HG02759 (cell line): ENCODE data around the gene DPH7.
"Not testable (repeated sequence)": the region's sequence is repeated elsewhere in the genome, so short reads cannot be mapped to it uniquely, and the experiment has no call there.

Experiments
- ATAC-seq: cut with Tn5 transposase; IDR thresholded peaks from one replicate; pipeline ENCODE4 v1.9.1; 2021; ENCODE audit warnings: mild to moderate bottlenecking, moderate library complexity; ENCODE audit not compliant: unreplicated experiment

Gene DPH7

DNA sequence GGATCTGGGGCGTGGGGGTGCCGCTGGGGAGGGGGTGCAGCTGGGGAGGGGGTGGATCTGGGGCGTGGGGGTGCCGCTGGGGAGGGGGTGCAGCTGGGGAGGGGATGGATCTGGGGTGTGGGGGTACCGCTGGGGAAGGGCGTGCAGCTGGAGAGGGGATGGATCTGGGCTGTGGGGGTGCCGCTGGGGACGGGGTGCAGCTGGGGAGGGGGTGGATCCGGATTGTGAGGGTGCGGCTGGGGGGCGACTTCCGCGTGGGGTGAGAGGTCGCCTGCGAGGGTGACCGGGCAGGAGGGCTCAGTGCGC lies 27.8 kb downstream of the DPH7 start:
- ATAC-seq = not testable (repeated sequence)

DNA sequence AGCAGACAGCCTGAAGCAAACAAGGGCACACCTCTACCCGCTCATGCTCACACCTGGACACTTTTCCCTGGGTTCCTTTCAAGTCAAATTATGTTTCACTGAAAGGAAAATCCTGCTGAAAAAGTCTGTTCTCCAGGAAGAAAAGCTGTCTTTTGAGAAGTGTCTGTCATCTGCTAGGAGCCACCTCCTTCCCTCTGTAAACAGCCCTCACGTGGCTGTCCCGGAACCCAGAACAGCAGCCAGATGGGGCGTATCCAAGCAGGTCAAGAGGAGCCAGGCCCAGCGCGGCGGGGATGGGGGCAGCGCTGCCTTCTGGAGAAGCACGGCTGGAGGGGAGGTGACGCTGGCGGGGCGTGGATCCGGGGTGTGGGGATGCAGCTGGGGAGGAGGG lies 28.5 kb downstream of the DPH7 start, which contains the start of gene PNPLA7:
Gene PNPLA7, minus strand, starts transcription at position 172 of the 391 bp plus-strand sequence. CDS start 205 bp downstream, outside the sequence.
- ATAC-seq = no peak

DNA sequence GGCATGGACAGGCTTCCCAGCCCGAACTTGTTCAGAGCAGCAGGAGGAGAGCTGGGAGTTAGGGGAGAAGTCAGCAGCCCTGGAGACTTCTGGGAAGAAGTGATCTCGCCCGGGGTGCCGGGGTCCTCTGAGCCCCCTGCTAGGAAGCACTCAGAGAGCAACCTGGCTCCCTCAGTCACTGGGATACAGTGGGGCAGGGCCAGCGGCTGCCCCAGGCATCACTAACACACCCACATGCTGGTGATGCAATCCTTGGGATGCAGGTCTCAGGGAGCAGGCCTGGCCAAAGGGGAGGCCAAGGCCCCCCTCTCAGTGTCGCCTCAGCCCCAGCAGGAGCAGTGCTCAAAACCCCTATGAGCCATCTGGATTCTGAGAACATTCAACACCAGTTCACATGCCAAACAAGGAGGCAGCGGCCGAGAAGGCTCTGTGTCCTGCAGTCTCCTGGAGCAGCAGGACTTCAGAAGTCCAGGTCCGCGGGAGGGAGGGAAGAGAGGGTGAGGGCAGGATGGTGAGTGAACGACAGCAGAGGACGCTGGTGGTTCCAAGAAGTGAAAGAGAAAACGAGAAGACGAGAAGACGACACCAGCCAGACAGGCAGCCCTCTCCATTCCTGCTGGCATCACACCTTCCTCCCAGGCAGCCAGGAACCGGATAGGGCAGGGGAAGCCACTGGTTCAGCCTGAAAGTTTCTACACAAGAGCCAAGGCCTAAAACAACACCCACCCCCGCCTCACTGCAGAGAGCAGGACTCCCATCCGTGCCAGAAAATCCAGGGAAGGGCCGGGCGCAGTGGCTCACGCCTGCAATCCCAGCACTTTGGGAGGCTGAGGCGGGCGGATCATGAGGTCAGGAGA lies 30.8 kb downstream of the DPH7 start:
- no peak for ATAC-seq

DNA sequence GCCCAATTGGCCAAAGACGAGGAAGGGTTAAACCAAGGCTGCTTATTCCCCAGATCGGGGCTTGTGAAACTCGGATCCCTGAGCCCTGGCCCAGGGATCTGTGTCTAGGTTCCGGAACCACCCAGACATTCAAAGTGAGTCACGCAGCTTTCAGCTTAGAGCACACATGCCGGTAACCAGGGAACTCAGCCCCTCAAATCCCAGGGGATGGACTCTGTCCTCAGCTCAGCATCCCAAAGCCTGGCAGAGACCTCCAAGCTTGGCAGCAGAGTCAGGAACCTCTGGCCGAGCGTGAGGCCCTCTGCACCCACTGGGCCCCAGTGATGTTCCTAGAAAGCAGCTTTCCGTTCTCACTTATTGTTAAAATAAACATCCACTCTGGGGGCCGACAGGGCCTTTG lies 33.6 kb downstream of the DPH7 start:
- ATAC-seq = no peak

DNA sequence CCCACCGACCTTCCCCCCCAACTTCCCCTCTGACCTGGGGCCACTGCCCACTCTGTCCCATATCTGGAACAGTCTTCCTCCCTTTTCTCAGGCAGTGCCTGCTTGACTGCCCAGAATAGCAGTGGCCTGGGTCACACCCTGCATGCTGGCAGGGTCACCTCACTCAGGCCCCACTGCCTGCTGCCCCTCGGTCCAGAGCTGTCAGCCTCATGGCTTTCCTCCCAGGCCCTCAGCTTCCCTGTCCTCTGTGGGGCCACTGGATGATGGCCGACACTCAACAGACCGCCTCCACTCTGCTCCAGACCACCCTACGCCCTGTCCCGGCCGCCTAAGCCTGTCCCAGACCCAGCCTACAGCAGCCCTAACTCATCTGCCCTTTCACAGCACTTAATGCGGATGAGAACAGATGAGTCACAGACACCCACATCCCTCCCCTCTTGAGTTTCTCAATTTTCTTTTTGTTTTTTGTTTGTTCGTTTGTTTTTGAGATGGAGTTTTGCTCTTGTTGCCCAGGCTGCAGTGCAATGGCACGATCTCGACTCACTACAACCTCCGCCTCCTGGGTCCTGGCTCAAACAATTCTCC lies 34.5 kb downstream of the DPH7 start:
- no peak for ATAC-seq

DNA sequence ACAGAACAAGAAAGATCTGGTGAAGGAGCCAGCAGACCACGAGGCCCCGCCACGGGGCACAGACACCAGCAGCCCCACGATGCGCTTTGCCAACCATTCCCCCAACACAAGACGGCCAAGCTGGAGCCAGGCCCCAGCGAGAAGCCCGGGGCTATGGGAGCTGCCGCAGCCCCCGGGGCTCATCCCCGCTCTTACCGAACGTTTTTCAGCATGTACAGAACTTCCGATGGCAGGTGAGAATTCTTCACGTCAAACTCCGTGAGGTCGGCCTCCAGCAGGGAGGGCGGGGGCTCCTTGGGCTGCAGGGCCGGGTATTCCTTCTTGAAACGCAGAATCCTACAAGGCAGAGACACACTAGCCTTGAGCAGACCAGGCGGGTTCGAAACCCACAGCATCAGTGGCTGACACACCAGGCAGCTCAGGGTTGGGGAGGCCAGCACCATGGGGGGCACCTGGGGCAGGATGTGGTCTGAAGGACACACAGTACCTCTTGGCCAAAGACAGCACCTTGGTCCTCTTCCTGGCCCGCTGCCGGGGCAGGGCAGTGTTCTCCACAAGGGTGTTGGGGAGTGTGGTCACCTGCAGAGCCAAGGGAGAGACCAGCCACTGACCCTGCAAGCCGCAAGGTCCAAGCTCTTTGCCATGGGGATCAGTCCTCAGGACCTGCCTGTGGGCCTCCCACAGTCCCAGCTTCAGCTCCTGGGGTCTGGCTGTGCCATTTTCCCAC lies 35.3 kb downstream of the DPH7 start:
- ATAC-seq = no peak

DNA sequence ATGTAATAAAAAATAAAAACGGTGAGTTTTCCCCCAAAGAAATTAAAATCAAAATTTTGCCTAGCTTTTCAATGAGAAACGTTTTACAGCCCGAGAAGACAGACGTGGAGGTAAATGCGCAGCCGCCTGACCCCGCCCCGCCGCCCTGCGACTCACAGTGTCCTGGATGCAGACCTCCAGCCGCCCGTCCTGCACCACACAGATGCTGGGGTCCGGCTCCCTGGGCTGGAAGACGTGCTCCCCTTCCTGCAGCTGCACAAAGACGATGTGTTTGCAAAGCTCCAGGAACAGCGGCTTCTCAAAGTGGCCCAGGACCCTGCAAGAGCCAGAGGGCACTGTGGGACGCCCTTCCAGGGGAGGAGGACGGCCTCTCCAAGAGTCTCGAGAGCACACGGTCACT lies 36.2 kb downstream of the DPH7 start:
- ATAC-seq = no peak

DNA sequence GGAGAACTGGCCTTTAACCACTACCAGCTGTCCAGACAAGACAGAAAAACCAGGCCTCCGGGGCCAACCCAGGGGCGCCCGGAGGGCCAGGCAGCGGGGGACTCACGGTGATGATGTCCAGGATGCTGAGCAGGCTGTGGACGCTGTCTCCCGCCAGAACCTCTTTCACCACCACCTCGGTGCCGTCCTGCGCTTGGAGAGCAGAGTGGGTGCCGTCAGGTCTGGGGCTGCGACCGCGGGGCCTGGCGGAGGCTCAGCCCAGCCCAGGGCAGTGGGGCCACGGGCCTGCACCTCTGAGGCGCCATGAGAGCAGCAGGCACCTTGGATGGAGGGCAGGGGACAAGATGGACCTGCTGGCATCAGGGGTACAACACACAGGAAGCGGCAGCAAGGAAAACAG lies 38.2 kb downstream of the DPH7 start:
- no peak for ATAC-seq

DNA sequence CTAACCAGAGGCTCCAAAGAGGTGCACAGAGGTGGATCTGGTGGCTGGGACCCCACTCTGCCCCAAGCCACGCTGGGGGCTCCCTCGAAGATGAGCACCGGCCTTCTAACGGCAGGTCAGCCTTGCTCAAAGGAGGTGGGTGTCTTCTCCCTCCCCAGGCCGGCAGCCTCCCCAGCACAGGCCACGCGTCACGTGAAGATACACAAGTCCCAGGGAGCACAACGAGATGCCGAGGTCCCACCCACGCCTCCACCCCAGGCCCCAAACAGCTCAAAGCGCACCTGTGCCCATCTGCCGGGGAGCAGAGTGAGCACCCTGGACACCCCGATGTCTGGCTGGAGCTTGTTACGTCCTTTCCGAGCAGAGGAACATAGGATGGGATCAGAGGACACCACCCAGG lies 40.7 kb downstream of the DPH7 start:
- no peak for ATAC-seq

DNA sequence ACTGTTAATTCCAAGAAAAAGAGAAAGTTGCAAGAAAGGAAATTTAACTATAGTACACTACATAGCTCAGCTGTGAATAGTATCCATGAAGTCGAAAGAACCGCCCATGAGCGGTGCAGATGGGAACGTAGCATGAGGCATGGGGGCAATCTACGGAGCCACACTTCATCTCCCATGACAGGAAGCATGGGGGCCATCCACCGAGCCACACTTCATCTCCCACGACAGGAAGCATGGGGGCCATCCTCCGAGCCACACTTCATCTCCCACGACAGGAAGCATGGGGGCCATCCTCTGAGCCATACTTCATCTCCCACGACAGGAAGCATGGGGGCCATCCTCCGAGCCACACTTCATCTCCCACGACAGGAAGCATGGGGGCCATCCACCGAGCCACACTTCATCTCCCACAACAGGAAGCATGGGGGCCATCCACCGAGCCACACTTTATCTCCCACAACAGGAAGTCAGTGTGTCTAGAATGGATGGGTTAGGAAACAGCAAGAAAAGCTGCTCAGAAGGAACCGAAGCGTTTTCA lies 42.1 kb downstream of the DPH7 start:
- ATAC-seq = not testable (repeated sequence)

DNA sequence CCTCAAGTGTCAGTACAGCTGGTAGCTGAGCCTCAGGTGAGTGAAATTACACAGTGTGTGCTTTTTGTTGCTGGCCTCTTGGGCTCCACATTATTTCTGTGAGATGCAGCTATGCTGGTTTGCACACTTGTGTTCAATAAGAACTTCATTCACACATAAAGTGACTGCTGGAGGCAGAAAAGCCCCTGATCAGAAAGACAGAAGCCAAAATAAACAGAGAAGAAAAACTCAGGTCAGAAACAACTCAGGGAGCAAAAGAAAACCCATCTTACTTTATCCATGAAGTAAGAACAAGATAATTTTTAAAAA lies 43.7 kb downstream of the DPH7 start:
- ATAC-seq = no peak

DNA sequence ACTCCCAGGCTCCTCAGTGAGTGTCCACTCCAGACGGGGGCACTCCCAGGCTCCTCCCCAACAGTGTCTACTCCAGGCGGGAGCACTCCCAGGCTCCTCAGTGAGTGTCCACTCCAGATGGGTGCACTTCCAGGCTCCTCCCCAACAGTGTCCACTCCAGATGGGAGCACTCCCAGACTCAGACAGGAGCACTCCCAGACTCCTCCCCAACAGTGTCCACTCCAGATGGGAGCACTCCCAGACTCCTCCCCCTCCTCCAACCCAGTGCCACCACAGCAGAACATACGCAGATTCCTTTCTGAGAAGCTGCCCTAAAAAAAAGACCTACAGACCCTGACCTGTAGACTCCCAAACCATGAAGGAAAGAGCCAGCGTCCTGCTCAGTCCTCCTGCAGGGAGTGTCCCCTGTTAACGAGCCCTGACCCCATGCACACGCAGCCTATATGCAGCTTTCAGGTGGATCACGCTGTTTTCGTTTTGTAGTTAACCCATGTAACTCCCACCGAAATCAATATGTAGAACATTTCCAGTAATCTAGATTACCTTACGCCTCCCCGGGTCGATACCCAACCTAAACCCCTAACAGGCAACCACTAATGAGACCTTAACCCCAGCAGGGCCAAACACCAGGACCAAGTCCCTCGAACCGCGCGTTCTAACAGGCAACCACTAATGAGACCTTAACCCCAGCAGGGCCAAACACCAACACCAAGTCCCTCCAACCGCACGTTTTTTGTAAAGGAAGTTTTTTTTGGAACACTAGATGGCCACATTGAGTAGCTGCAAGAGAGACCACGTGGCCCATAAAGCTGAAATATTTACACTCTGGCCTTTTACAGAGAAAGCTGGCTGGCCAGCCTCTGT lies 44.2 kb downstream of the DPH7 start:
- ATAC-seq = no peak

DNA sequence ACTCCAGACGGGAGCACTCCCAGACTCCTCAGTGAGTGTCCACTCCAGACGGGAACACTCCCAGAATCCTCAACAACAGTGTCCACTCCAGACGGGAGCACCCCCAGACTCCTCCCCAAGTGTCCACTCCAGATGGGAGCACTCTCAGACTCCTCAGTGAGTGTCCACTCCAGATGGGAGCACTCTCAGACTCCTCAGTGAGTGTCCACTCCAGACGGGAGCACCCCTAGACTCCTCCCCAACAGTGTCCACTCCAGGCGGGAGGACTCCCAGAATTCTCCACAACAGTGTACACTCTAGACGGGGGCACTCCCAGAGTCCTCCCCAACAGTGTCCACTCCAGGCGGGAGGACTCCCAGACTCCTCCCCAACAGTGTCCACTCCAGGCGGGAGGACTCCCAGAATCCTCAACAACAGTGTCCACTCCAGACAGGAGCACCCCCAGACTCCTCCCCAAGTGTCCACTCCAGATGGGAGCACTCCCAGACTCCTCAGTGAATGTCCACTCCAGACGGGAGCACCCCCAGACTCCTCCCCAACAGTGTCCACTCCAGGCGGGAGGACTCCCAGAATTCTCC lies 45.7 kb downstream of the DPH7 start:
- ATAC-seq = not testable (repeated sequence)

DNA sequence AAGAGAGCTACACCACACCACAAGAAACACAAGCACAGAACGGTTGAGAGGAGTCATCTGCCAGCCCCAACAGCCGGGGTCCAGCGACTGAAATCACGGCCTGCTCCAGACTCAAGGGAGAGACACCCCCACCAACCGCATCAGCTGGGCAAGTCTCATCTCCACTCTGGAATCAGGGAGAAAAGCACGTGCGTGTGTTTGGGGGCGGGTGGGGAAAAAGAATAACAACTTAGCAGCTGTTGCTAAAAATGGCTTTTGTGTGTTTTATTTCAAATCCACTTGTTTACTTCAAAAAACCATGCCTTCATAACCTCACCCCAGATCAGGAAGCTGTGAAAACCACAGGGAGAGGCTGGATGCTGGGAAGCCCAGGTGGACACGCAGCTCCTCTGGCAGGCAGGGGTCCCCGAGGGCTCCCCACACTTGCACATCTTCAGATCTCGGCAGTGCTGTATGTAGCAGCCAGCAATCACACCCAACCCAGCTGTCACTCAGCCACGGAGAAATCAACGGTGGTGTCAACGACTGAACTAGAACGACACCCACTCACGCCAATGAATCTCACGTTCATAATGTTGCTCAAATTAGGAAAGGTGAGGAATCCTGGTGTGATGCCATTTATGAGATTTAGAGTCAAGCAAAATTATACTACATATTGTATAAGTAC lies 47.5 kb downstream of the DPH7 start:
- ATAC-seq = no peak

DNA sequence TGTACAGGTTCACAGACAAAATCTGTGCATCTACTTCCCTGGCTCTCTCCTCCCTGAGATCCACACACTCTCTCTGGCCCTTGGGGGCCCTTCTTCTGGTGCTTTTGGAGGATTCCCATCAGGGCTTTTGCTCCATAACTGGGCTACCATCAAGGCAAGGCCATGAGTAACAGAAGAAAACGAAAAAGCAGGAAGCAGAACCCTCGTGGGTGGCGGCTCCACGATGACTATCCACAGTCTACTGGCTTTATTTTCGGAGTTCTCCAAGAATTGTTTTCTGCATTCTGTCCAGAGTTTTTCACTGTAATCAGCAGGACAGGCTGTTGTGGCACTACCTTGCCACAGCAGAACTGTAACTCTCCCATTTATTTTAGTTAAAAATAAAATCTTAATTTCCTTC lies 48.4 kb downstream of the DPH7 start:
- no peak for ATAC-seq

DNA sequence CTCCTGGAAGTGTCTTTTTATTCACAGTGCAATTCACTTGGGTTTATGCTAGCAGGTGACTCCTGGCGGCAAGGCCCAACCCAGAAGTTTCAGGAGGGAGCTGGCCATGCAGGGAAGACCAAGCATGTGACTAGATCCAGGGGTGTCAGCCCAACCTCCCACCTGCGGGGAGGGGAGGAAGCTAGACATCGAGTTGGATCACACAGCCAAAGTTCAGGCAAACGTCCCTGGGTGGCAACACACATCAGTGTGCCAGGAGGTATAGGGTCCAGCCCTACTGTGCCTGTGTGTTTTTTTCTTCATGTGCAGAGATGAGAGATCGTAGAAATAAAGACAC lies 53.8 kb downstream of the DPH7 start:
- no peak for ATAC-seq

DNA sequence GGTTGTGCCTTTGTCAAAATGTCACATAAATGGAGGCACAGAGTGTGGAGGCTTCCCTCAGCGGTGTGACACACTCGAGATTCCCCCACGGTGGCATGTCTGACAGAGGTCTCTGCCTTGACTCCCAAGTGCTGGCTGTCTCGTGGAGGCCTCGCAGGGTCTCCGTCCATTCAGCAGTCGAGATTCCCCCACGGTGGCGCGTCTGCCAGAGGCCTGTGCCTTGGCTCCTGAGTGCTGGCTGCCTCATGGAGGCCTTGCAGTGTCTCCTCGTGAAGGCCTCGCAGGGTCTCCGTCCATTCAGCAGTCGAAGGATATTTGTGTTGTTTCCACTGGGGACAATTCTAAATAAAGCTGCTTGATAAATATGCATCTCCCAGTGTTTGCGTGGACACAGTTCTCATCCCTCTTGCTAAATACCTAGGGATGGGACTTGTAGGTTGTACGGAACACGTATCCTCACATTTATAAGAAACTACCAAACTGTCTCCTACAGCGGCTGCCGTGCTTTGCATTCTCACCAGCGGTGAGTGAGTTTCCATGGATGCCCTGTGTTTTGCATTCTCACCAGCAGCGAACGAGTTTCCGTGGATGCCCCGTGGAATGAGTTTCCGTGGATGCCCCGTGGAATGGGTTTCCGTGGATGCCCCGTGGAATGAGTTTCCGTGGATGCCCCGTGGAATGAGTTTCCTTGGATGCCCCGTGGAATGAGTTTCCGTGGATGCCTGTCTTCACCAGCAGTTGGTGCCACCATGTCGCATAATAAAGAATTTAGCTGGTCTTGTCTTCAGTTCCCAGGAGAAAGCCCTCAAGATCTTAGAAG lies 54.4 kb downstream of the DPH7 start:
- ATAC-seq = no peak

DNA sequence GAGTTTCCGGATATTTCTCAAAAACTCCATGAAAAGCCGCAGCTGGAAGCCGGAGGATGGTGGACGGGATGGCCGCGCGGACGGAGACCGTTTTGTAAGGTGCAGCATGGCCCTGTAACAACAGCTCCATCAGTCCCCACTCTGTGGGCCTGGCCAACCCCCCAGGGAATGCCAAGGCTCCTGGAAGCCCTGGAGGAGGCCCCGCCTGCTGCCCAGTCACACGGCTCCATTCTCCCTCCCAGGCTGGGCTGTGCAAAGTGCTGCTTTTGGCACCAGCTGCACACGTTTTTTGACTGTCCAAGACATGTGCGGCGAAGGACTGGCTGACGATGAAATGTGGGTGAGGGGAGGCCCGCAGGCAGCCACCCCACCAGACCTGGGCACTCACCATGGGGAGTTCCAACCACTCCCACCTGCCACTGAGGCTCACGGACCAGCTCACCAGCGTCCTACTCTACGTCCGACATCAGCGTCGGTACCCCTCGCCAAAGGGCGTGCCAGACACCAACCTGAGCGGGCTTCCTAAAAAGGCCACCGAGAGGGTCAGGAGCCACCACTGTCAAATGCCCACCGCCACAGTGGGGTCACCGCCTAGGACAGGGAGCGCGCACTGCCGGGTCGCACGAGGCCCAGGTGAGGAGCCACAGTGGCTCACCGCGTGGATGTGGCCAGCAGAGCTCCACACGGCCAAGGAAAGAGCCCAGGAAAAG lies 55.8 kb downstream of the DPH7 start:
- ATAC-seq = no peak
